Fibroblast of skin of left biceps (primary cell): ENCODE results near the gene COX6A1.
"Not testable (repeated sequence)": the region's sequence is repeated elsewhere in the genome, so short reads cannot be mapped to it uniquely, and the experiment has no call there.

Experiments used
- DNase-seq, 2 experiments: peaks; one replicate each; pipeline ENCODE4 v3.0.0-alpha.2; 2013; ENCODE audit warnings: low read depth in 2 of 2

COX6A1 gene

DNA sequence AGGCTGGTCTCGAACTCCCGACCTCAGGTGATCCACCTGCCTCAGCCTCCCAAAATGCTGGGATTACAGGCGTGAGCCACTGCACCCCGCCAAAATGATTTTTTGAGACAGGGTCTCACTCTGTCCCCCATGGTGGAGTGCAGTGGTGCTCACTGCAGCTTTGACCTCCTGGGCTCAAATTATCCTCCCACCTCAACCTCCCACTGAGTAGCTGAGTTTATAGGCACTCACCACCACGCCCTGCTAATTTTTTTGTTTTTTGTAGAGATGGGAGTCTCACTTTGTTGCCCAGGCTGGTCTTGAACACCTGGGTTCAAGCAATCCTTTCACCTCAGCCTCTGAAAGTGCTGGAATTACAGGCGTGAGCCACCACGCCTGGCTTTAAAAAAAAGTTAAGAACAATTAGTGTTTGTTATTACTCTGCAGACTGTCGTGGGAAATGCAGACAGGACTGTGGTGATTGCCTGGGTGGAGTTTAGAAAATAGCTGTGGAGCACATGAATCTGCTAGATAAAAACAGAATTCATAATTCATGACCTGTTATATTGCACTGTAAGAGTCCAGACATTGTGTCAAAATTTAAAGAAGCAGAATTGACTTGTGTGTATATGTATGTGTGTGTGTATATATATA is 9.2 kb upstream of the COX6A1 start:
- no peak for DNase-seq

DNA sequence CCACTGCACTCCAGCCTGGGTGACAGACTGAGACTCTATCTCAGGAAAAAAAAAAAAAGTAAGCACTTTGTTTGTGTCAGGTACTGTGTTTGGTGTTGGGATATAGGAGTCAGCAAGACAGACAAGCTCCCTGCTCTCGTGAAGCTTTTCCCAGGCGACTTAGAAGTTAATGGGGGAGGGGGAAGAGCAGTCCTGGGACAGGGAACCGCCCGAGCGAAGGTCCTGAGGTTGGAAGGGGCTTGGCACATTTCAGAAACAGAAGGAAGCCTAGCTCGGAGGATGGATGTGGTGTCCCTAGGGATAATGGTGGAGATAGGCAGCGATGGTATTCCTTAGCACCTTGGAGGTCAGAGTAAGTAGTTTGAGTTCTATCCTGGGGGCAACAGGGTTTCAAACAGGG is 8.5 kb upstream of the COX6A1 start:
- DNase-seq = no peak

DNA sequence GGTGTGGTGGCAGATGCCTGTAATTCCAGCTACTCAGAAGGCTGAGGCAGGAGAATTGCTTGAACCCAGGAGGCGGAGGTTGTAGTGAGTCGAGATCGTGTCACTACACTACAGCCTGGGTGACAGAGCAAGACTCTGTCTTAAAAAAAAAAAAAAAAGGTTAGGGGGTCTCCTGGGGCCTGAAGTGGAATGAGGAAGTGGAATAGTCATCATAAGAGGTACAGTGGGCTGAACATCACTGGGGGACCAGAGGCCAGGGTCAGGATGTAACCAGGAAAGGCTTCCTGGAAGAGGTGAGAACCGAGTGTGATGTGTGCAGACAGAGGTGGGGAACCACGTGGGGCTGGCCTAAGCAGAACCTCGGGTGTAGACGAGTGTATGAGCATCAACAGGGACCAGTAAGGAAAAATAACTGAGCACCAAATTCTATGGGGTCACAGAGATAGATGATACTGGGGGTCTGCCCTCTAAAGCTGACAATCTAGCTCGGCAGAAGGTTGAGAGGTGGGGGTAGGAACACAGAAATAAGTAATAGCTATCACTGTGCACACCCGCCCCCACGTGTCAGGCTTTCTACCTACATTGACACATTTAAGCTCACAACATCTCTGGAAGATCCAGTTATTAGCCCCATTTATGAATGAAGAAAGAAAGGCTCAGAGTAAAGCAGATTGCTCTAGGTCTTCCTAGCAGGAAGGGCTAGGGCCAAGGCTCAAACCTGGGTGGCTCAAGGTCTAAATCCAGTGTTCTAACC is 5.0 kb upstream of the COX6A1 start:
- DNase-seq = no peak

DNA sequence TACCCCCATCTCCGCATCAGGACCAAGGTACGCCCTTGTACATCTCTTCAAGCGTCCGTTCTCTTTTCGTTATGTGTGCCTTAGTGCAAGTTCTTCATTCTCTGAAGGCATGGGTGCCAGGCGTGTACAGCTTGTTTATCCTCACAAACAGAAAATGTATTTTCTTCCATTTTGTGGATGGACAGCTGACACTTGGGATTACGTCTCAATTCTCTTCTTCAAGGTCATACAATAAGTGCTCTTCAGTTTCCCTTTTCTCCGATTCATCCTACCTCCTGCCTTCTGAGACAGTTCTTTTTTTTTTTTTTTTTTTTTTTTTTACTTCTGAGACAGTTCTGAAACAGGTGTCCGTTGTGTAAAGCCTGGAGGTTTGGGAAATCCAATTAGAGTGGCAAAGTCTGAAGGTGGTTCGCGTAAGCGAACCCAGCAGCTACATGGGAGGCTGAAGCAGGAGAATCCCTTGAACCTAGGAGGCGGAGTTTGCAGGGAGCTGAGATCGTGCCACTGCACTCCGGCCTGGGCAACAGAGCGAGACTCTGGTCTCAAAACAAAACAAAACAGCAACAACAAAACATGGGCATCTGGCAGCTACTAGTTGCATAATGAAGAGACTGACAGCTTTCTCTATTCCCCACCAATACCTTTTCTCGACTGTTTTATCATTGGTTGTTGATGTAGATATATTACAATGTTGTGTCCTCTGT is 734 bp downstream of the COX6A1 start:
- DNase-seq = no peak

DNA sequence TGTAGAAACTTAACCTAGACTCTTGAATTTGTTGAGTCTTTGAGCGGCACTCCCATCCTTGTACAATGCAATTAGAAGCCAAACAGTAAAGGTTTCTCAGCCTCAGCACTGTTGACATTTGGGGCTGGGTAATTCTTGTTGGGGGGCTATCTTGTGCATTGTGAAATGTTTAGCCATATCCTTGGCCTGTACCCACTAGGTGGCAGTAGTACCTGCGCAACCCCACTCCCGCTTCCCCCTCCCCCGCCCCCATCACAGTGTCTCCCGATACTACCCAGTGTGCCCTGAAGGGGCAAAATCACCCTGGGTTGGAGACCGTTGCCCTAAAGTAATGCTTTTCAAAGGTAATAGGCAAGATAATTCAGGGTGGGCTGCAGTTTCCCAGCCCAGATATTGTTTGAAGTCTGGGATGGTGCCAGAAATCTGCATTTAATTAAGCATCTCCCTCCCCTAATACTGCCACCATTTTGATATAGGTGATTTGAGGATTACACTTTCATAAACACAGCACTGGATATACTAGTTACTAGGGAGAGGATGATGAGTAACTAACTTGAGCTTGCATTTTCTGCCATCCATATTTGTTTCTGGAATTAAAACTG is 1.8 kb downstream of the COX6A1 start:
- no peak for DNase-seq

DNA sequence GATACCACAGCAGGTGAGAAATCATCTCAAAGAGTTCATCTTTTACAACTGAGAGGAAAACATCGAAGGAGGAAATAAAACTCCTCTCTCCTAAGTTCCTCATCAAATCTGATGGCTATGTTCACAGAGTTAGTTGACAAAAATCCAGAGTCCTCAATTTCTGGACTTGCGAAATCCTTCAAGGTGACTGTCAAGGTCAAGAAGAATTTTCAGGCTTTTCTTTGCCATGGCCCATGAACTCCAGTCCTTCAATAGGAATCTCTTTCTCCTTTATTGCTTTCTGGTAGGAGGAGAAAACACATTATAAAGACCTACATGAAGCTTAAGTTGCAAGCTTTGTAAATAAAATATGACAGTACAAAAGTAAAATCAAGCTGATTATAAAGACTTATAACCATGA is 6.8 kb downstream of the COX6A1 start:
- no peak for DNase-seq

DNA sequence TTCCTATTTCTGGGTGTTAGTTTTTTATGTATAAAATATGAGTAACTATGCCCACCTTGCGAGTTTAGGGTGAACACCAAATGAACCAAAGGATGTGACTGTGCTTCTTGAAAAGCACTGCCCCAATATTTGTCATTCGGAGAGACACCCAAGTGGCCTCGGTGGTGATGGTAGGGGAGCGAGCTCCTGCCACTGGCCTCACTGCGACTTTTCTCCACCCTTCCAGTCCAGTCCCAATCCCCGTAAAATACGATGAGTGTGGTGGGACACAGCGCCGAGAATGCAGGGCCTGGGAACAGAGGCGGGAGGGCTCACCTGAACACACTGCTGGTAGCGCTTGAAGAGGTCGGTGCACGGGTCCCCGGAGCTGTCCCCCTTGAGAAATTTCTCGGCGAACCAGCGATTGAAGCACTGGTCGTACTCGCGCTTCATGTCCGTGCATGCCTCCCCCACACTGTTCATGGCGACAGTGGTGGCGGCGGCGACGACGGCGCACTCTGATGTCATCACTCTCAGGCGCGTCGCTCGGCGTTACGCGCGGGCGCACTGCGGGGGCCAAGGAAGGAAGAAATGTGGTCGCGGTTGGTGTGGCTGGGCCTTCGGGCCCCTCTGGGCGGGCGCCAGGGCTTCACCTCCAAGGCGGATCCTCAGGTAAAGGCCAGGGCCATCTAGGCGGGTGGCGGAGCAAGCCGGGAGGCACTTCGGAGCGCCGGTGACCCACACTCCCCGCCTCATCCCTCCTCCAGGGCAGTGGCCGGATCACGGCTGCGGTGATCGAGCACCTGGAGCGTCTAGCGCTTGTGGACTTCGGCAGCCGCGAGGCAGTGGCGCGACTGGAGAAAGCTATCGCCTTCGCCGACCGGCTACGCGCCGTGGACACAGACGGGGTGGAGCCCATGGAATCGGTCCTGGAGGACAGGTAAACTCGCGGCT is 8.3 kb downstream of the COX6A1 start, which contains the start of the genes GATC and TRIAP1:
Gene GATC, plus strand, starts transcription at position 534 of the 933 bp plus-strand sequence. Its CDS starts 37 bp downstream, at position 571.
Gene TRIAP1, minus strand, starts transcription at position 474 of the 933 bp plus-strand sequence. Its CDS starts 12 bp downstream, at position 462.
- DNase-seq = peak; percentile 29 to 44

DNA sequence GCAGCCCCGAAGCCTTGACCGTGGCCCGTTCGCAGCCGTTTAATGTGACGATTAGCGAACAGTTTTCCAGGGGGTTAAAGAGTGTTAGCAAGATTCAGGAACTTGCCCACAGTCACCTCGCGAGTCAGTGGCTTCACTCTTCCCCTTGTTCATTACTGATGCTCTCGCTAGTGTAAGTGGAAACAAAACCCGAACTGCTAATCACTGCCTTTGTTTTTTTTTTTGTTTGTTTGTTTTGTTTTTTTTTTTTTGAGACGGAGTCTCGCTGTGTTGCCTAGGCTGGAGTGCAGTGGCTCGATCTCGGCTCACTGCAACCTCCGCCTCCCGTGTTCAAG is 8.9 kb downstream of the COX6A1 start:
- not testable (repeated sequence) for DNase-seq

DNA sequence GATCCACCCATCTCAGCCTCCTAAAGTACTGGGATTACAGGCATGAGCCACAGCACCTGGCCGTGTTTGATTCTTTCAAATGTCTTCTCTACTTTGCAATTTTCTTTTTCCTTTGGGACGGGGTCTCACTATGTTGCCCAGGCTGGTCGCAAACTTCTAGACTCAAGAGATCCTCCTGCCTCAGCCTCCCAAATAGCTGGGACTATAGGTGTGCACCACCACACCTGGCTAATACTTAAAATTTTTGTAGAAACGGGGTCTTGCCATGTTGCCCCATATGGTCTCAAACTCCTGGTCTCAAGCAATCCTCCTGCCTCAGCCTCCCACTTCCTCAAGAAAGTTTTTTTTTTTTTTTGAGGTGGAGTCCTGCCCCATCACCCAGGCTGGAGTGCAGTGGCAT is 10.1 kb downstream of the COX6A1 start:
- no peak for DNase-seq

DNA sequence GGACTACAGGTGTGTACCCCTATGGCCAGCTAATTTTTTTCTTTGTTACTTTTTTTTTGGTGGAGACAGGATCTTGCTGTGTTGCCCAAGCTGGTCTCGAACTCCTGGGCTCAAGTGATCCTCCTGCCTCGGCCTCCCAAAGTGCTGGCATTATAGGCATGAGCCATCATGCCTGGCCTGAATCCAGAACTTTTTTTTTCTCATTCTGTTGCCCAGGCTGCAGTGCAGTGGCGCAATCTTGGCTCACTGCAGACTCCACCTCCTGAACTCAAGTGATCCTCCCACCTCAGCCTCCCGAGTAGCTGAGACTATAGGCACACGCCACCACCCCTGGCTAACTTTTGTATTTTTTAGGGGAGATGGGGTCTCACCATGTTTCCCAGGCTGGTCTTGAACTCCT is 14.6 kb downstream of the COX6A1 start:
- DNase-seq = not testable (repeated sequence)

DNA sequence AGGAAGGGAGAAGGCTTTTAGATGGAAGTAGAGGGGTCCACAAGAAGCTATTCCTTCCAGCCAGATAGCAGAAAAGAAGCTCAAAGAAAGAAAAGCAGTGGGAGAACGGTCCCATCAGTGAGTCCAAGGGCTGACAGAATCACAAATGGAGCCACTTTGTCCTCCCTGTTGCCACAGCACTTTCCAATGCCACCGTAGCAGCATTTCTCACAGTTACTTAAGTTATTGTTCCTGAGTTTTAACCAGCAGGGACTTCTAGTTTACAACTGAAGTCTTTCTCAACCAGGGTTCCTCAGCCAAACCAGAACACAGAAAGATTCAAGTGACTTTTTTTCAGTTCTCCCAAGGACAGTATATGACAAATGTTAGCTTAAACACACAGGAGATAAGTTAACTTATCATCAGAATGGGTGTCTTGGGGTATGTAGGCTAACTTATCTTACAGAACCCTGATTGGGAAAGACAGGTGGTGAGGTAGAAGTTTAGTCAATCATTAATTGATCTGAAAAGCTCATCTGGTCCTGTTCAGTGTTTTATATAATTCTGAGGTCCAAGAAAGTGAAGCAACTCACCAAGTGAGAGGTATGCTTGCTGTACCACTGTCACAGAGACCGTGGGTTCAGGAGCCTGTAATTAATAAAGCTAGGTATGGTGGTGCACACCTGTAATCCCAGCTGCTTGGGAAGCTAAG is 15.3 kb downstream of the COX6A1 start:
- DNase-seq = no peak

DNA sequence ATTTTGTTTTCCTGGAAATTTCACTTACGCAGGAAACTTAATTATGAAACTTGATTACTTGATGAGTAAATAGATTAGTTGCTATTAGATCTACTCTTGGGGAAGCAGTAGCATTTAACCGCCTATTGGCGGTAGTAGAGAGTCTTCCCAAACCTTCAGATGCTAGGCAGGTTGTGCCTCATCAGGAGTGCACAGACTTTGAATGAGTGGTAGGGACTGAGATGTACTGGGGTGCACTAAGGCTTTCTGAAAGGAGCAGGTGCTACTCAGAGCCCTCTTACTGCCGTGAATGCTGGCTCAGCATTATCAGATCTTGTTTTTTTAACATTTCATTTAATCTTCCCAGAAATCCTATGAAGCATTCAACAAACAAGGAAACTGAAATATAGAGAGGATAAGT is 16.1 kb downstream of the COX6A1 start:
- DNase-seq = no peak

DNA sequence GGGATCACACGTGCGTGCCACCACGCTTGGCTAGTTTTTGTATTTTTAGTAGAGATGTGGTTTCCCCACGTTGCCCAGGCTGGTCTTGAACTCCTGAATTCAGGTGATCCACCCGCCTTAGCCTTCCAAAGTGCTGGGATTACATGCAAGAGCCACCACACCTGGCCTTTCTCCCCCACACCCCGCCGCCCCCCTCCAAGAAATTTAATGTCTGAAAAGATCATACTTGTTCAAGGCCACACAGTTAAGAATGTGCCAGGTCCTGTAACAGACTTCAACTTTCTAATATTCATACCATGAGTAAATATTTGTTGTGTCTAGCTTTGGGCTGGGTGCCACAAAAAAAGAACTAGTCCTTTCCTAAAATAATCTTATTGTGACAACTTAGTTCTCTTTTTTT is 17.4 kb downstream of the COX6A1 start:
- no peak for DNase-seq

DNA sequence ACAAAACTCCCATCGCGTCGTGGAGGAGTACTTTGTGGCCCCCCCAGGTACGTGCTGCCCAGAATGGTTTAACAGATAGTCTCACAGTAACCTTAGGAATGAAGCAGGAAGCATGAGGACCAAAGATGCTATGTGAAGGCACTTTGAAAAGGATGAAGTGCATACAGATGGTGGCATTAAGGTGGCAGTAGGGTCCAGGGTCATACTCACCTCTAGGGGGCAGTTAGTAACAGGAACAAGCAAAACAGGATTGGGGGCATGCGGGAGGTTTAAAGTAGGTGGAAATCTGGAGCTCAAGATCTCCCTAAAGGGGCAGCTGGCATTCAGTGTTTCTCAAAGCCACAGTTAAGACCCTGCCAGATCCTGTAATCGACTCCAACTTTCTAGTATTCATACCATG is 19.2 kb downstream of the COX6A1 start:
- DNase-seq = no peak

DNA sequence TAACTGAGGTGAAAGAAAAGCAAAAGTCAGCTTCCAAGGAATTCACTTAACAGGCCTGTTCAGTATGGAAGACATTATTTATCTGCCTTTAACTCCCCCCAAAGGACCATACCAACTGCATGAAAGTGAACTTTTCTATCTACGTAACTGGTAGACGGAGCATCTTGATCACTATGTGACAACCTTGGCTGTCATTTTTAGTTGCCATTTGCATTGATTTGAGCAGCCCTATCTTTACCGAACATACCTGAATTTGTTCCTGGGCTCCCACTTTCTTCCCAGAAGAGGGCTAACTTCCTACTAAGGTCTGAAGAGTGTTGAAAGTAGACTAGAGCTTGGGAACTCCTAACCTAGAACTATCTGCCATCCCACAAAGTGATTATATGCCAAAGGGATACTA is 22.2 kb downstream of the COX6A1 start:
- DNase-seq = no peak

DNA sequence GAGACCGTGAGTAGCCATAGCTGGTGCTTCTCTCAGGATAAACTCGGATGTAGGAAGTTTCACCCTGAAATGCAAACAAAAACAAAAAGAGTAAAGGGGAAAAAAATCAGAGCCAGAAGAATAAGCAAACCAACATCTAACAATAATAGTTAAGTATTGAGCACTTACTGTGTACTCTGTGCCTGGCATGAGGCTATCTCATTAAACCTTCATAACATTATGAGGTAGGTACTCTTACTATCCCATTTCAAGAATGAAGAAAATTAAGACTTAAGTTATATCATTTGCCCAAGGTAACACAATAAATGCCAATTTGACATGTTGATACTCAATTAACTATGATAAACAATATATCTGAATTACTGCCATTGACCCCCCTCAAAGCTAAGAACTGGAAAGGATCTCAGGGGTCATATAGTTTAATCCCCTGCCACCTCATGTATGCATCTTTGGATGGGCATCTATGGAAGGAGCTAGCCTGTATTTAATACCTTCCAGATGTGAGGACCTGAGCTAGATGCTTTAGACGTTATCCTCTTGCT is 24.3 kb downstream of the COX6A1 start:
- no peak for DNase-seq

DNA sequence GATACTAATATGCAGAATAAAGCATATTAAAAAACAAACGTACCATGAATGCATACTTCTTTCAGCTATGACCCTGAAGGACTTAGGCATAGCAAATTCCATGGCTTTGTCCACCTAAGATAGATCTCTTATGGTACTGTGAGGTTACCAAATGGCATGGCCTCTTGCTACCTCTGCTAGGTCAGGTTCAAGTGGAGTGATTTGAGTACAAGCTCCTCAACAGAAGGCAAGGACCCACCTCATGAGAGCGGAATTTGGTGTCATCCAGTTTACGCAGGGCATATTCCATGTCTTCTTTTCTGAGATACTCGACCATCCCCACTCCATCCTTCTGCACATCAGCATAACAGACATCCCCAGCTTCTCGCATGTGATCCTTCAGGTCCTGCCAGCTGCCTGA is 25.8 kb downstream of the COX6A1 start:
- no peak for DNase-seq

DNA sequence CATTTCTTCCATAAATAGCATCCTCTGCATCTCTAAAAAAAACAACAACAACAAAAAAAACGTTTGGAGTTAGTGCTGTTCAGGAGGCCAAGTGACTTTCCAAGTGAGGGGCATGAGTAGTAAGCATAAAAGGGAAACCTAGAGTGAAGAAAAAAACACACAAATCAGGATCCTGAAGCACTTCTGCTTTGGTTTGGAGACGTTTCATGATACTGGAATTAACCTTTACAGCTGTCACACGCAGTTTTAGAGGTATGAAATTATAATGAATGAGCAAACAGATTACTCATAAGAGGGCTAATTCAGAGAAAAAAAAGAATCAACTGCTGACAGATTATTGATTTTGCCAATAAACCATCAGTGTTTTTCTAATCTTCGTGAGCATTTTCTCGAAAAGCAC is 27.8 kb downstream of the COX6A1 start:
- DNase-seq = no peak

DNA sequence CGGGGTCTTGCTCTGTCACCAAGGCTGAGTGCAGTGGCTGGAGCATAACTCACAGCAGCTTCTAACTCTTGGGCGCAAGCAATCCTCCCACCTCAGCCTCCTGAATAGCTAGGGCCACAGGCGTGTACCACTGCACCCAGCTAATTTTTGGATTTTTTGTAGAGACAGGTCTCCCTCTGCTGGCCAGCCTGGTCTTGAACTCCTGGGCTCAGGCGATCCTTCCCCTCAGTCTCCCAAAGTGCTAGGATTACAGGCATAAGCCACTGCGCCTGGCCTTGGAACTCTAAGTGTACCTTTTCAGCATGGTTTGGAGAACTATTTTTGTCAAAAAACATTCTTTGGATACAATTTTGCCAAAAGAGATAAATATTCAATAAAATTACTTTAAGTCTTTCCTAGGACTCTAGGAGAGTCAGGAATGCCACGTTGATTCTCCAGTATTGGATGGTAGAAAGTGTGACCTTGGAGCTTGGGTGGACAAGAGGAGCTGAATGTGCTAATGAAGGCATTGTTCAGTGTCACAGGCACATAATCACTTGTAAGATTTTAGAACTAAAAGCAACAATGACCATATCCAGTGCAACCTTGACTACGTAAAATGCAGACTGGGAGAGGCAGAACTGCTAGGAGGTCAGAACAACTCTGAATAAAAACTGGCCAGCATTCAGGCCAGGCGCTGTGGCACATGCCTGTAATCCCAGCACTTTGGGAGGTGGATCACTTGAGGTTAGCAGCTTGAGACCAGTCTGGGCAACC is 28.8 kb downstream of the COX6A1 start:
- no peak for DNase-seq

DNA sequence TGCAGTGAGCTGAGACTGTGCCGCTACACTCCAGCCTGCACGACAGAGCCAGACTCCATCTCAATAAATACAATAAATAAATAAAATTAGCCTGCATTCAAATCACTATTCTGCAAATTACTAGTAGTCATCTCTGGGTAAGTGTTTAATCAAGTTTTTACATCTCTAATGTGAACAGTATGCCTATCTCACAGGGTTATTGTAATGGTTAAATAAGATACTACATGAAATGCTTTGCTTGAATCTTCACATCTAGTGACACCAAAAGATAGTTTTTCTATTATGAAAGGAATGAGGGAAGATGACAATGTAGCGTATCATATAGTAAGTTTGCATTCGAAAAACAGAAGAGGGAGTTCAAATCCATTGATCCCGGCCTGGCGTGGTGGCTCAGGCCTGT is 29.5 kb downstream of the COX6A1 start:
- no peak for DNase-seq
